Hepatocyte (in vitro differentiated cells): ENCODE results near the gene INPP4B. TPM values are rescaled to one million over a fixed set of nuclear protein-coding genes. Genes with fewer than 3 reads are reported as not detected.

Experiments
- DNase-seq: peaks from one replicate; pipeline ENCODE4 v3.0.0-alpha.2; 2016; ENCODE audit warnings: low spot score
- H2AFZ ChIP-seq: fragments of 200-600 bp; sonication (generic); 2 replicates; pipeline ENCODE4 v1.6.0; 2016; ENCODE audit warnings: antibody characterized with exemption, mild to moderate bottlenecking
- H3K27ac ChIP-seq: fragments of 200-600 bp; sonication (generic); 2 replicates; pipeline ENCODE4 v1.5.1; 2016; ENCODE audit warnings: mild to moderate bottlenecking
- H3K27me3 ChIP-seq: fragments of 200-600 bp; sonication (generic); 2 replicates; pipeline ENCODE4 v1.6.1; 2016
- H3K36me3 ChIP-seq: fragments of 200-600 bp; sonication (generic); replicated peaks from 2 replicates; pipeline ENCODE4 v1.5.1; 2016; ENCODE audit warnings: low read depth; ENCODE audit not compliant: insufficient read depth
- H3K4me1 ChIP-seq: fragments of 200-600 bp; sonication (generic); 2 replicates; pipeline ENCODE4 v1.5.1; 2016; ENCODE audit warnings: mild to moderate bottlenecking, moderate library complexity; ENCODE audit not compliant: insufficient read depth
- H3K4me2 ChIP-seq: fragments of 200-600 bp; sonication (generic); 2 replicates; pipeline ENCODE4 v1.6.0; 2016
- H3K4me3 ChIP-seq: fragments of 200-600 bp; sonication (generic); 2 replicates; pipeline ENCODE4 v1.5.1; 2016; ENCODE audit warnings: mild to moderate bottlenecking
- H3K79me2 ChIP-seq: fragments of 200-600 bp; sonication (generic); 2 replicates; pipeline ENCODE4 v1.6.0; 2017; ENCODE audit warnings: mild to moderate bottlenecking
- H3K9me2 ChIP-seq: fragments of 200-600 bp; sonication (generic); replicated peaks from 2 replicates; pipeline ENCODE4 v1.6.0; 2017; ENCODE audit warnings: mild to moderate bottlenecking; ENCODE audit not compliant: insufficient read depth
- H3K9me3 ChIP-seq: fragments of 200-600 bp; sonication (generic); 2 replicates; pipeline ENCODE4 v1.5.1; 2016; ENCODE audit warnings: low read depth, mild to moderate bottlenecking
- H4K20me1 ChIP-seq: fragments of 200-600 bp; sonication (generic); 2 replicates; pipeline ENCODE4 v1.6.0; 2016; ENCODE audit warnings: mild to moderate bottlenecking; ENCODE audit not compliant: insufficient read depth, poor library complexity, severe bottlenecking
- CTCF ChIP-seq: fragments of 200-600 bp; sonication (generic); IDR thresholded peaks from 2 replicates; pipeline ENCODE4 v1.5.1; 2016; ENCODE audit warnings: antibody characterized with exemption, mild to moderate bottlenecking; ENCODE audit not compliant: poor library complexity
- EZH2 ChIP-seq: fragments of 200-600 bp; sonication (generic); IDR thresholded peaks from 2 replicates; pipeline ENCODE4 v1.6.1; 2016; ENCODE audit warnings: antibody characterized with exemption, mild to moderate bottlenecking, borderline replicate concordance
- EZH2phosphoT487 ChIP-seq: fragments of 200-600 bp; sonication (generic); IDR thresholded peaks from one replicate; pipeline ENCODE4 v1.6.1; 2018; ENCODE audit warnings: antibody characterized with exemption, mild to moderate bottlenecking, low read depth, moderate library complexity; ENCODE audit not compliant: unreplicated experiment, severe bottlenecking
- WGBS: methylation state at CpG from one replicate; pipeline ENCODE4 v1.1.6; 2016; ENCODE audit warnings: low lambda C conversion rate; ENCODE audit errors: missing lambda C conversion rate; 5-methylcytosine and 5-hydroxymethylcytosine counted together
- polyA plus RNA-seq: library from polyadenylated mRNA; unstranded; fragments of >200 nt; fragmentation: Nextera tagmentation; extraction: Ambion mirVana; gene quantifications from 2 replicates; pipeline ENCODE4 v1.2.1, GENCODE V29; 2016
- total RNA-seq: library from RNA; depleted of rRNA; stranded (reverse); fragments of >200 nt; gene quantifications from 2 replicates; pipeline ENCODE4 v1.2.3, GENCODE V29; 2014

INPP4B gene
- total and polyA plus RNA-seq, 2 experiments from 2014 or later = 4.2 to 7.1 TPM

DNA sequence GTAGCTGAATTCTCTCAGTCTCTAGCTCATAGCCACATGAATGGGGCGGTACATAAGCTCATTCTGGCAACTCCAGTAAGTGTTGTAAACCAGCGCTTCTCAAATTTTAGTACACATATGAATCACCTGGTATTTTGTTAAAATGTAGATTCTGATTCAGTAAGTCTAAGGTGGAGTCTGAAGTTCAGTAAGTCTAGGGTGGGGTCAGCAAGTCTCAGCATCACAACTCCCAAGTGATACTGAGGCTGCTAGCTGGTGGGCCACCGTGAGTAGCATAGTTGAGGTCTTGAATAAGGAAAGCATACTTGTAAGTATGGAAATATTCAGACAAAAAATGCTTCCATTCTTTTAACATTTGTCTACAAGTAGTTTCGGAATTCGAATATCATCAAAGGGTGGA is 36.1 kb upstream of the INPP4B start:
- no peaks in the 10 kb centered on the region for H3K36me3 ChIP-seq
- TF ChIP-seq EZH2 = no peak
- no peak for TF ChIP-seq CTCF
- WGBS = 91% methylated on average over 5 of the region's 5 CpGs

DNA sequence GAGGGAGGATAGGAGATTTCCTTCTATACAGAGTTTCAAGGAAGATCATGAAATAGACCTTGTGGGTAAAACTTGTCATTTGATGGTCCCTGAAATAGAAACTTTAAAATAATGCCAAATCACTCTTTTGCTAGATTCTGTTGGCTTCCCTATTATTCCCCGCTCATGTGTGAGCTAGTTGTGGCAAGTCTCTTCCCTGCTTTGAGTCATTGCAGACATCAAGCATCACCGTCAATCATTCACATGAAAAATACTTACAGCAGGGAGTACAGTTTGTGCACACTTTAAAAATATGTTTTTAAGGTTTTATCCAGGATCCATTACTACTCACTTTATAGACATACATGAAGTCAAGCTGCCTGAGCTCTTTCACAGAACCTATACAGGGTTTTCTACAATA is 35.2 kb upstream of the INPP4B start:
- WGBS = 91% methylated on average over 2 of the region's 2 CpGs
- H3K4me1 ChIP-seq = no peaks in the 10 kb centered on the region
- no peak for DNase-seq
- no peak for TF ChIP-seq CTCF
- TF ChIP-seq EZH2phosphoT487 = no peak
- TF ChIP-seq EZH2 = no peak
- H3K4me2 ChIP-seq = no peak overlapping the region
- H3K9me3 ChIP-seq = no peaks in the 10 kb centered on the region
- no peaks in the 10 kb centered on the region for H3K79me2 ChIP-seq
- no peak overlapping the region for H2AFZ ChIP-seq
- no peak overlapping the region for H3K27ac ChIP-seq
- no peaks in the 10 kb centered on the region for H4K20me1 ChIP-seq
- H3K27me3 ChIP-seq = no peaks in the 10 kb centered on the region
- no peak overlapping the region for H3K4me3 ChIP-seq
- no peaks in the 10 kb centered on the region for H3K9me2 ChIP-seq
- no peaks in the 10 kb centered on the region for H3K36me3 ChIP-seq

More for the DNA sequence above, 36.1 kb upstream of the INPP4B start:
- H3K27me3 ChIP-seq = no peaks in the 10 kb centered on the region
- no peaks in the 10 kb centered on the region for H3K79me2 ChIP-seq
- H3K9me3 ChIP-seq = no peaks in the 10 kb centered on the region
- H3K27ac ChIP-seq = no peak overlapping the region
- no peaks in the 10 kb centered on the region for H3K9me2 ChIP-seq
- H2AFZ ChIP-seq = no peak overlapping the region
- no peaks in the 10 kb centered on the region for H4K20me1 ChIP-seq
- H3K4me3 ChIP-seq = no peak overlapping the region
- H3K4me2 ChIP-seq = no peak overlapping the region
- H3K4me1 ChIP-seq = no peaks in the 10 kb centered on the region
- no peak for DNase-seq

DNA sequence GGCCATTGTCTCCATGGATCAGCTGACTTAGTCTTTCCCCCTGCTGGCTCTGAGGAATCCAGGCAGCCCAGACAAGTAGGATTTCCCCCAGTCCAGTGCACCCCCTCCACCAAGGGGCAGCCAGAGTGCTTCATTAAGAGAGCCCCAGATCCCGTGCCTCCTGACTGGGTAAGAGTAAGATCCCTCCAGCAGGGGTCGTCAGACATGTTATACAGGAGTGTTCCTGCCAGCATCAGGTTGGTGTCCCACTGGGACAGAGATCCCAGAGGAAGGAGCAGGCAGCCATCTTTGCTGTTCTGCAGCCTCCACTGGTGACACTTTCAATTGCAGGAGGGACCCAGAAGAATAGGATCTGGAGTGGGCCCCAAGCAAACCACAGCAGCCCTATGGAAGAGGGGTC is 29.0 kb upstream of the INPP4B start:
- Histone ChIP-seq H3K79me2 (no peaks in the 10 kb centered on the region), H3K36me3 (no peaks in the 10 kb centered on the region), H3K4me3 (no peak overlapping the region), H3K9me2 (no peaks in the 10 kb centered on the region), H3K27ac (no peak overlapping the region), H4K20me1 (no peaks in the 10 kb centered on the region), H3K4me1 (no peaks in the 10 kb centered on the region), H2AFZ (no peak overlapping the region), H3K4me2 (no peak overlapping the region), H3K27me3 (no peaks in the 10 kb centered on the region), H3K9me3 (no peaks in the 10 kb centered on the region)
- TF ChIP-seq CTCF (no peak), EZH2phosphoT487 (no peak), EZH2 (no peak)
- WGBS = 69% methylated on average over 2 of the region's 2 CpGs
- DNase-seq = no peak

- Histone ChIP-seq H3K27ac (no peak overlapping the region), H3K4me3 (no peak overlapping the region), H4K20me1 (no peaks in the 10 kb centered on the region), H3K27me3 (no peaks in the 10 kb centered on the region), H3K9me2 (no peaks in the 10 kb centered on the region), H3K36me3 (no peaks in the 10 kb centered on the region), H3K9me3 (no peaks in the 10 kb centered on the region), H3K4me2 (no peak overlapping the region), H3K4me1 (no peaks in the 10 kb centered on the region), H3K79me2 (no peaks in the 10 kb centered on the region), H2AFZ (no peak overlapping the region)
- DNase-seq = no peak
- 100% methylated on average over 1 of the region's 1 CpG for WGBS
- no peak for TF ChIP-seq CTCF
- TF ChIP-seq EZH2 = no peak
- no peak for TF ChIP-seq EZH2phosphoT487
Observed at GRCh38 chr4:142874684-142875083, 28.6 kb upstream of the INPP4B start.
